HG03097 (cell line): ENCODE measurements around the gene AKT2.
"Not testable (repeated sequence)": the region's sequence is repeated elsewhere in the genome, so short reads cannot be mapped to it uniquely, and the experiment has no call there.

Source experiments
- ATAC-seq: cut with Tn5 transposase; IDR thresholded peaks from one replicate; pipeline ENCODE4 v1.9.1; 2021; ENCODE audit not compliant: unreplicated experiment, low FRiP score

Gene AKT2

GRCh38 chr19:40284501-40285352 lies at the start of gene AKT2:
AKT2 (minus strand) TSS chr19:40285345; CDS start chr19:40265267, 20,078 bp downstream.
- peak; percentile 30 for ATAC-seq

- ATAC-seq, result not testable (repeated sequence)
These were observed 47.9 kb upstream of the AKT2 start for GRCh38 chr19:40333083-40333482.

DNA sequence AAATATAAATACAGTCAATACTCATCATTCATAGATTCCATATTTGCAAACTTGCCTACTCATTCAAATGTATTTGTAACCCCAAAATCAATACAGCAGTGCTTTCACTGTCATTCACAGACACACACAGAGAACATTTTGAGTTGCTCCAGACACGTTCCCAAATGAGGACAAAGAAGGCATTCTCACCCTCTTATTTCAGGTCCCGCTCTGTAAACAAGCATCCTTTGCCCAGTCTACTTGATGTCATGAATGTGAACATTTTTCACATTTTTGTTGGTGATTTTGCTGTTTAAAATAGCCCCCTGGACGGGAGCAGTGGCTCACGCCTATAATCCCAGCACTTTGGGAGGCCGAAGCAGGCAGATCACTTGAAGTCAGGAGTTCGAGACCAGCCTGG lies 47.5 kb upstream of the AKT2 start:
- ATAC-seq, result no peak

DNA sequence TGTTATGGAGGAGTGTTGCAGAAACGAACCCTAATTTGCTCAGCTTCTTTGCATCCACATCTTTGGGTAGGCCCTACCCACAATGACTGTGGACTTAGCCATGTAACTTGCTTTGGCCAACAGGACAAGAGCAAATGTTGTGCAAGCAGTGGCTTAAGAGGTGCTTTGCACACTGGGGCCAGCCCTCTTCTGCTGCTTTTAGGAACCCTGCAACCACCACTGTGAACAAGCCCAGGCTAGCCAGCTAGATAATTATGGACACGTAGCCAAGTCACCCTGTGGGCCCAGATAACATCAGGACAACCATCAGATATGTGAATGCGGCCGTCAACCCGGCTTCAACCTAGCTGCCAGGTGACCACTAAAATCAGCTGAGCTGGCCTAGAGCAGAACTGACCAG lies 45.9 kb upstream of the AKT2 start:
- no peak for ATAC-seq

DNA sequence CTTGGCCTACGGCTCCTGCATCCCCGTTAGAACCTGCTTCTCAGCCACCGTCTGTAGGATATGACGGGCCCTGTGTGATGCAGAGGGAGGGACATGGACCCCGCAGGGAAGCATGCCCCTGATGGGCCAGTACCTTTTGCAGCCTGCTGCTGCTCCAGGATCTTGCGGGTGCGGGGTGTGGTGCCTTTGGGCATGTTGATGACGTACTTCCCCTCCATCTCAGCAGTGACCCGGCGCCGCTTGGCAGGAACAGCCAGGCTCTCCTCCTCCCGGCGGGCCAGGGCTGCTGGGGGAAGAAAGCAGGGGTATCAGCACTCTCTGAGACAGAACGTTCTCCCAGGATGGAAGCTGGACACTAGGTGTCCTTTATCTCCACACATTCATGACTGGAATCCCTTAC lies 41.1 kb upstream of the AKT2 start:
- no peak for ATAC-seq

DNA sequence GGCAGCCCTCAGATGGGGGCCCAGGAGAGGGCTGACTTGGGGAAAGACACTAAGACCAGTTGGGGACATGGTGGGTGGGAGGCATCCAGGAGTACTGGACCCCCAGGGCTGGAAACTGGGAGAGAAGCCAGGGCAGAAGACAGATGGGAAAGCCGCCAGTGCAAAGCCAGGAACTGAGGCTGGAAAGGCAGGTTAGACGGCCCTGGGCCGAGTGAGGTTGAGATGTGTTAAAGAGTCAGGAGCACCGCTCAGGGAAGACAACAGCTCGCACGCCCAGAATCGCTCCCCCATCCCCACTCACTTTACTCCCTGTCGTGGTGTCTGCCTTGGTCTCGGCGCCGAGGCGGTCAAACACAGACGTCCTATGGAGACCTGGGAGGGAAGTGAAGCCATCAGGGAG lies 38.6 kb upstream of the AKT2 start:
- ATAC-seq, result no peak

GRCh38 chr19:40322951-40323615 lies 37.9 kb upstream of the AKT2 start:
- no peak for ATAC-seq

- no peak for ATAC-seq
These were observed 37.1 kb upstream of the AKT2 start for GRCh38 chr19:40322271-40322610.

GRCh38 chr19:40321566-40322270 lies 36.6 kb upstream of the AKT2 start:
- ATAC-seq, result no peak

DNA sequence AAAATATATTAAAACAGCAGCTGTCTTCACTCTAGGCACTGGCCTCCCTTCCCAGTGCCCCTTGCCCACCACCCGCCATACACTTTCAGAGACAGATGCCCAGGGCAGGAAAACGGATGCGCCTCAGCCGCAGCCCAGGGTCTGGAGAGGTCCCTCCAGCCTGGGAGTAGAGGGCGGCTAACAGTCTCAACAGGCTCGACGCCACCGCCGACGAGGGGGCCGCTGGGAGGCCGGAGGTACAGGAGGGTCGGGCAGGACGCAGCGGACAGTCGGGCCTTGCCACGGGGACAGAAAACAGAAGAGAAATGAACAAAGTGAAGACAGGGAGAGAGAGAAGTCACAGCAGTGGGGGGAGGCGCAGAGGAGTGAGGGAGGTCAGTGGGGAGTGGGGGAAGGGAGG lies 35.9 kb upstream of the AKT2 start:
- no peak for ATAC-seq

- no peak for ATAC-seq
These were observed 35.4 kb upstream of the AKT2 start for GRCh38 chr19:40320558-40320935.

DNA sequence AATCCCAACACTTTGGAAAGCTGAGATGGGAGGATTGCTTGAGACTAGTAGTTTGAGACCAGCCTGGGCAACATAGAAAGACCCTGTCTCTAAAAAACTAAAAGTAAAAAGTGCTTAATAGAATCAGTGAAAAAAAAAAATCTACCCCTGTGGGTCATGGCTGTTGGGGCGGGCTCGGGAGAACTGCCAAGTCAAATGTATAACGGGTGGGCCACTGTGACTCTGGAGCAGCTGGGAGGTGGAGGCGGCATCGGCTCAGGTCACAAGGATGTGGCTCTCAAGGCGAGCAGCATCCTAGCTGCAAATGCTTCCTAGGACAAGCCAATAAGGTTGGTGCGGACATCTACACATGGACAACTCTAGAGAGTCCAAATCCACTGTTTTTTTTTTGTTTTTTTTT lies 32.2 kb upstream of the AKT2 start:
- ATAC-seq, result no peak

DNA sequence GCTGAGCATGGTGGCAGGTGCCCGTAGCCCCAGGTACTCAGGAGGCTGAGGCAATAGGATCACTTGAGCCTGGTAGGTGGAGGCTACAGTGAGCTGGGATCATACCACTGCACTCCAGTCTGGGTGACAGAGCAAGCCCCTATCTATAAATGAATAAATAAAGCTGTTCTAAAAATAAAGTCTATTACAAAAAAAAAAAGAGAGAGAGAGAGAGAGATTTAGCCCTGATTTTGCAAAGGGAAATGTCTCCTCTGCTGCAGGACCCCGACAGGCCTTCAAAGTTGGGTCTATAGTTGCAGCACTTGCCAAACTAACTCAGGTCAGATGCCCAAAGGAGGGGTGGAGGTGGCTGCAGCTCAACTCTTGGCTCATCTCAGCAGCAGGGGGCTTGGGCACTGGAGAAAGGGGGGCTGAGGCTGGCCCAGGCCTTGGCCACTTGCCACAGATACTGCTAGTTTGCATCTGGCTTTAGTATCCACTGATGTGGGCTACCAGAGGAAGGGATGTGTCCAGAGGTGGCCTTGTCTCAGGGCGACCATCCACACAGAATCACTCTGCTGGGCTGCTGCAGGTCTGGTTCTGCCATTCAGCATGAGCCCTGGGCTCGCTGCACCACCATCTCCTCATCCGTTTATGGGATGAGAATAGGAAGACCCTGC lies 30.8 kb upstream of the AKT2 start:
- ATAC-seq, result no peak

- ATAC-seq, result no peak
These were observed 29.5 kb upstream of the AKT2 start for GRCh38 chr19:40314656-40315055.

GRCh38 chr19:40313229-40313983 lies 28.3 kb upstream of the AKT2 start:
- ATAC-seq, result no peak

GRCh38 chr19:40312533-40312932 lies 27.4 kb upstream of the AKT2 start:
- no peak for ATAC-seq

DNA sequence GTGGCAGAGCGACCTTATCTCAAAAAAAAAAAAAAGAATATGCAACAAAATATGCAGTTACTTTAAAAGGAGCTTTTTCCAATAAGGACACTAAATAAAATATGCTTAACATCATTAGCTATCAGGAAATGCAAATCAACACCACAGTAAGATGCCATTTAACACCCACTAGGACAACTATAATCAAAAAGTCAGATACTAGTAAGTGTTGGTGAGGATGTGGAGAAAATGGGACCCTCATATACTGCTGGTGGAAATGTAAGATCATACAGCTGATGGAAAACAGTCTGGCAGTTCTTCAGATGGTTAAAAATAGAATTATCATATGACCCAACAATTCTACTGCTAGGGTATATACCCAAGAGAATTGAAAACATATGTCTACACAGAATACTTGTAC lies 24.5 kb upstream of the AKT2 start:
- no peak for ATAC-seq

- ATAC-seq, result no peak
These were observed 20.3 kb upstream of the AKT2 start for GRCh38 chr19:40305403-40305802.

- ATAC-seq, result no peak
These were observed 19.2 kb upstream of the AKT2 start for GRCh38 chr19:40304306-40304705.

DNA sequence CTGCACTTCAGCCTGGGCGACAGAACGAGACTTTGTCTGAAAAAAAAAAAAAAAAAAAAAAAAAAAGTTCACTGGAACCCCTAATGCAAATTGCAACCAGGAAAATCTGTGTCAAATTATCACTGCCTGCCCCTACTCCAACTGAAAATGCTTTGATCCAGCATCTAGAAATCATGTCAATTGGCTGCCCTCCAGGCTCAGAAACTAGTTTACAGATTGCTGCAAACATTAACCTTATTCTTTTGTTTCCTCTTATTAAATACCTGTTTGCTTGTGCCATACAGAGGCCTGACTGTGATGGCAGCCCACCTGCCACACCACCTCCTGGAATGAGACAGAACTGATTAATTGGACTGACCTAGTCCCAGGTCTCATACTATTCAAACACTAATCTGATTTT lies 18.6 kb upstream of the AKT2 start:
- no peak for ATAC-seq
